Lower leg skin (tissue), 4 donors: Measurements from ENCODE around the gene MBD5. TPM values are rescaled to one million over a fixed set of nuclear protein-coding genes. Genes with fewer than 3 reads are reported as not detected.

Source experiments
- DNase-seq, 2 donors: peaks; one replicate each; pipeline ENCODE4 v3.0.0-alpha.2; 2019; ENCODE audit warnings: low spot score in 2 of 2
- H3K4me3 ChIP-seq: fragments of 200-600 bp; sonication (generic); 2 replicates; pipeline ENCODE4 v1.5.1; 2017; ENCODE audit warnings: mild to moderate bottlenecking, low read depth; ENCODE audit not compliant: poor library complexity, severe bottlenecking
- POLR2A ChIP-seq, 2 donors: fragments of 450-650 bp; IDR thresholded peaks; one replicate each; pipeline ENCODE4 v1.6.1; 2016 to 2017; ENCODE audit warnings: antibody characterized with exemption in 2 of 2, mild to moderate bottlenecking in 1 of 2, moderate library complexity in 1 of 2
- WGBS, 2 donors: methylation state at CpG; one replicate each; pipeline ENCODE4 v1.1.5; 2018; 5-methylcytosine and 5-hydroxymethylcytosine counted together
- intact Hi-C: fragments of 100-400 bp; cut with DNase I; formaldehyde crosslinking; loops from one replicate; pipeline ENCODE4 v1.15.0; 2023; ENCODE audit warnings: low total_unique reads
- total RNA-seq, 4 donors: library from RNA; depleted of rRNA; stranded (reverse); fragments of >200 nt; gene quantifications; one replicate each; pipeline ENCODE4 v1.1.0, GENCODE V29; 2016
- TF ChIP-seq, protein P1 (sequence below), 3 donors: fragments of 450-650 bp; IDR thresholded peaks; one replicate each; pipeline ENCODE4 v1.5.1; 2016; ENCODE audit warnings: antibody characterized with exemption in 3 of 3, mild to moderate bottlenecking in 3 of 3, moderate library complexity in 2 of 3

The MBD5 gene
- total RNA-seq, 4 donors from 2014 or later = 13.5 to 22.3 (median 17.4) TPM

DNA sequence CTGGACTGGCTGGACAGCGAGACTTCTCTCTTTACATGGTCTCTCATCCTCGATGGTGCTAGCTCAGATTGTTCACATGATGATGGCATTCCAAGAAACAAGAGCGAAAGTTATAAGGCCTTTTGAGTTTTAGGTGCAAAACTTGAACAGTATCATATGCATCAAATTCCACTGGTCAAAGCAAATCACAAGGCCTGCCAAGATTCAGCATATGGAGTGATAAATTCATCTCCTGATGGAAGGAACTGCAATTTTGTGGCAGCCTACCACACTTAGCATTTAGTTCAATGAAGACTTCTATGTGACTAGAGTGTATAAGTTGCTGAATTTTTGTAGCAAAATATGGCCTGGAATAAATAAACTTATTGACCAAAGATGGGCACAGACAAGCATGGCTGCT is 429.6 kb downstream of the MBD5 start:
- 93 to 95% methylated on average over 3 of the region's 3 CpGs for WGBS, 2 donors
- no peak overlapping the region for H3K4me3 ChIP-seq
- DNase-seq = no peak
- intact Hi-C loops = no loop called here
- TF ChIP-seq, protein P1, sequence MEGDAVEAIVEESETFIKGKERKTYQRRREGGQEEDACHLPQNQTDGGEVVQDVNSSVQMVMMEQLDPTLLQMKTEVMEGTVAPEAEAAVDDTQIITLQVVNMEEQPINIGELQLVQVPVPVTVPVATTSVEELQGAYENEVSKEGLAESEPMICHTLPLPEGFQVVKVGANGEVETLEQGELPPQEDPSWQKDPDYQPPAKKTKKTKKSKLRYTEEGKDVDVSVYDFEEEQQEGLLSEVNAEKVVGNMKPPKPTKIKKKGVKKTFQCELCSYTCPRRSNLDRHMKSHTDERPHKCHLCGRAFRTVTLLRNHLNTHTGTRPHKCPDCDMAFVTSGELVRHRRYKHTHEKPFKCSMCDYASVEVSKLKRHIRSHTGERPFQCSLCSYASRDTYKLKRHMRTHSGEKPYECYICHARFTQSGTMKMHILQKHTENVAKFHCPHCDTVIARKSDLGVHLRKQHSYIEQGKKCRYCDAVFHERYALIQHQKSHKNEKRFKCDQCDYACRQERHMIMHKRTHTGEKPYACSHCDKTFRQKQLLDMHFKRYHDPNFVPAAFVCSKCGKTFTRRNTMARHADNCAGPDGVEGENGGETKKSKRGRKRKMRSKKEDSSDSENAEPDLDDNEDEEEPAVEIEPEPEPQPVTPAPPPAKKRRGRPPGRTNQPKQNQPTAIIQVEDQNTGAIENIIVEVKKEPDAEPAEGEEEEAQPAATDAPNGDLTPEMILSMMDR (IDR thresholded peaks at IDR 0.05) = no peak
- no peak for TF ChIP-seq POLR2A (IDR thresholded peaks at IDR 0.05)

DNA sequence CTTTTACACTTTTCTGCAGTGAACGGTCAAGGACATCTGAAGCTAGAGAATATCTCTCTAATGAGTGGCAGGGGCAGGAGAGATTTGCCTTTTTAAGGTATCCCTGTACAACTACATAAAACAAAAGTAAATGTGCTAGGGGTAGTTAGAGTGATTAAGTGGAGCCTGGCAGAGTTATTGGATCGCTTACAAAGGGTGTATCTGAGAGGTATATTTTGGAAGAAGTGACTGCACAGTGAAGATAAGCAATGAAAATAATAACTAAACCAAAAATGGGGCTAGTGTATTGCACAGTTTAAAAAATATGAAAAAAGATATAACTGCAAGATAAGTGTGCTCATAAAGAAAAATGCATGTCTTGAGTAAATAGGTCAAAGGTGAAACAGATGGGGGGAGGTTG is 430.2 kb downstream of the MBD5 start:
- no peak for DNase-seq
- 91 to 92% methylated on average over 2 of the region's 2 CpGs for WGBS, 2 donors
- TF ChIP-seq, protein P1 (IDR thresholded peaks at IDR 0.05) = no peak
- TF ChIP-seq POLR2A (IDR thresholded peaks at IDR 0.05) = no peak
- intact Hi-C loops = no loop called here
- H3K4me3 ChIP-seq = no peak overlapping the region

DNA sequence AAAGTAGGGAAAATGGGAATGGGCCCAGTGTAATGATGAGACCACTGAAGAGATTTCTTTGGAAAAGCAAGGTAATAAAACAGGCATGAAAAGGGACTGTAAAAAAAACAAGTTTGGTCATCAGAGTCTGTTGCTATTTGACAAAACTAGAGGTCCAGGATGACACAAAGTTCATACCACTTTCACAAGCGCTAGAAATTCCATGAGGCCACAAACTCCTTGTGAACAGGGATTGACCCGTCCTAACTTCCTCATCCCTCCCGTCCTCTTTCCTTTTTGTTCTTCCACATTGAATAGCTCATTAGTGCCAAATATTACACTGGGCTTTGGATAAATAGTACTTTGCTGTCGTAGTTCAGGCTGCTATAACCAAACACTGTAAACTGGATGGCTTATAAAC is 434.9 kb downstream of the MBD5 start:
- no peak for DNase-seq
- H3K4me3 ChIP-seq = no peak overlapping the region
- WGBS, 2 donors = 92 to 93% methylated on average over 4 of the region's 4 CpGs
- intact Hi-C loops = no loop called here
- no peak for TF ChIP-seq POLR2A (IDR thresholded peaks at IDR 0.05)
- TF ChIP-seq, protein P1 (IDR thresholded peaks at IDR 0.05) = no peak

DNA sequence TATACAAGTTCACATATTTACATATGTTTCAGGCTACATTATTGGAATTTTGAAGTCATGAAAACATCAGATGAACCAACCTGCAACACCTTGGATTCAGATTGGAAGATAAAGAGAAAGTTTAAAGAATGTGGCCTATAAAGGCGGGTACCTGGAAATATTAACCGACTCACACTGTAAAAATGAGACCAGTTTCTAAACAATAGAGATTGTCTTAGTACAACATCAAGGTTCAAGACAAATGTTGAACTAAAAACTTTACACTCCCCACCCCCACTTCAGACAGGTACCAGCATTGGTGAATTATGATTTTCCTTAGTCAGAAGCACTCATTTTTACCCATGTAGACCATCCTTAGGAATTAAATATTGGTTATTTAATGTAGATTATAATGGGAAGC is 437.3 kb downstream of the MBD5 start:
- intact Hi-C loops = no loop called here
- H3K4me3 ChIP-seq = no peak overlapping the region
- WGBS, 2 donors = 95 to 98% methylated on average over 2 of the region's 2 CpGs
- TF ChIP-seq, protein P1 (IDR thresholded peaks at IDR 0.05) = no peak
- no peak for TF ChIP-seq POLR2A (IDR thresholded peaks at IDR 0.05)
- DNase-seq = no peak

DNA sequence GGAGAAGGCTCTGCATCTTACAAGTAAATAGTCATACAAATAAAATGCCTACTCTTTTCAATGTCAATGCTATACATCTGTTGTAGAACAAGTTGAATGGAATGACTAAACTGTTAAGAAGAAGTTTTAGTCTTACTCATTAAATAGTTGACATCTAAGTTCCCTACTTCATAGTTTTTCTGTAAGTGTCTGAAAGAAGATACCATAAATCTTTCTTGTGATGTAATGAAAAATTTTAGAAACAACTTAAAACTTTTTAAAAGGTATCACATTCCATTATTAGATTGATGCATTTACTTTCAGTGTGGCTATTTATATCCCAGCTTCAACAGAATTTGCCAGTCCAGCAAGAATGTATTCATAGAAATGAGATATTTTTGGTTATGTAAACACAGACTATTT is 438.5 kb downstream of the MBD5 start:
- no peak overlapping the region for H3K4me3 ChIP-seq
- intact Hi-C loops = no loop called here
- no peak for DNase-seq
- no peak for TF ChIP-seq POLR2A (IDR thresholded peaks at IDR 0.05)
- TF ChIP-seq, protein P1 (IDR thresholded peaks at IDR 0.05) = no peak

DNA sequence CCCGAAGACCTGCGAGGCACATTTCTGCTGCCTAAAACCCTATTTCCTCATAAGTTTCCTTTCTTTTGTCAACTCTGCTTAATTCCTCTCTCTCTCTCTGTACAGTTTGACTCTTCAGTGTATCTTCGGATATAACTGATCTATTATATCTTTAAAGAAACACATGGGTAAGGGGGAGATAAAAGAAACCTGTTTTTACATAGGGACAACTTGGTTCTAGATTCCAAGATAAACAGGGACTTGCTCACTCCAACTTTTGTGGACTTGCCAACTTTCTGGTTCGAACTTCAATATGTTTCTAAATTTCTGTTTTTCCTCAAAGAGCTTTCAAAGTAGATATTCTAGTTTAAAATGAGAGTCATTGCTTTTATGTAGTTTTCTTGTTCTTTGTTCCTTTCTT is 441.0 kb downstream of the MBD5 start:
- no peak overlapping the region for H3K4me3 ChIP-seq
- TF ChIP-seq, protein P1 (IDR thresholded peaks at IDR 0.05) = no peak
- TF ChIP-seq POLR2A (IDR thresholded peaks at IDR 0.05) = no peak
- 85 to 87% methylated on average over 4 of the region's 4 CpGs for WGBS, 2 donors
- intact Hi-C loops = no loop called here
- no peak for DNase-seq
